Activated CD4-positive, alpha-beta T cell treated with anti-CD3 and anti-CD28 coated beads, Interleukin-2, amount 50 U/mL, for 4 hours (primary cell): Measurements from ENCODE around the gene MAP3K20.
"Not testable (repeated sequence)": the region's sequence is repeated elsewhere in the genome, so short reads cannot be mapped to it uniquely, and the experiment has no call there.

Experiments used
- DNase-seq, 2 experiments: peaks; one replicate each; pipeline ENCODE4 v3.0.0-alpha.2; 2020

MAP3K20 gene

GRCh38 chr2:173287594-173287993, 211.9 kb downstream of the MAP3K20 start:
- no peak for DNase-seq

- no peak for DNase-seq
Measured at GRCh38 chr2:173288561-173288960, 212.9 kb downstream of the MAP3K20 start.

GRCh38 chr2:173290046-173290445, 214.4 kb downstream of the MAP3K20 start:
- DNase-seq, result no peak

- no peak for DNase-seq
Measured at GRCh38 chr2:173290518-173290917, 214.9 kb downstream of the MAP3K20 start.

GRCh38 chr2:173291412-173291811, 215.8 kb downstream of the MAP3K20 start:
- no peak for DNase-seq

- DNase-seq, result no peak
Measured at GRCh38 chr2:173296235-173296634, 220.6 kb downstream of the MAP3K20 start.

- no peak for DNase-seq
Measured at GRCh38 chr2:173298536-173299097, 223.0 kb downstream of the MAP3K20 start.

- no peak for DNase-seq
Measured at GRCh38 chr2:173299764-173300163, 224.1 kb downstream of the MAP3K20 start.

- DNase-seq, result no peak
Measured at GRCh38 chr2:173300458-173300857, 224.8 kb downstream of the MAP3K20 start.

- not testable (repeated sequence) for DNase-seq
Measured at GRCh38 chr2:173301549-173301948, 225.9 kb downstream of the MAP3K20 start.

GRCh38 chr2:173305303-173305702, 229.7 kb downstream of the MAP3K20 start:
- no peak for DNase-seq

- no peak for DNase-seq
Measured at GRCh38 chr2:173307293-173307692, 231.6 kb downstream of the MAP3K20 start.

GRCh38 chr2:173309370-173309769, 233.7 kb downstream of the MAP3K20 start:
- not testable (repeated sequence) for DNase-seq

GRCh38 chr2:173311844-173312606, 236.4 kb downstream of the MAP3K20 start:
- DNase-seq, result no peak
